A549 (cell line): ENCODE data around the gene GRID2IP. TPM values are rescaled to one million over a fixed set of nuclear protein-coding genes. Genes with fewer than 3 reads are reported as not detected.
"Not testable (repeated sequence)": the region's sequence is repeated elsewhere in the genome, so short reads cannot be mapped to it uniquely, and the experiment has no call there.

Experiments used
- ATAC-seq, 2 experiments: fragments of 200-7000 bp in 1 of 2; fragments of >200 bp in 1 of 2; cut with Nextera tagmentation in 1 of 2; cut with Tn5 transposase in 1 of 2; 3 replicates each; pipeline versions ENCODE4 v1.8.0 to v1.9.1; 2018 to 2020; ENCODE audit warnings: mild to moderate bottlenecking in 1 of 2, moderate library complexity in 1 of 2
- CTCF ChIA-PET: fragments of 300-600 bp; sonication (Branson Sonifier 250); formaldehyde crosslinking; extraction: SDS; loops from one replicate; lab custom pipeline; 2021; ENCODE audit warnings: antibody characterized with exemption, inconsistent platforms; lab: Yijun Ruan, JAX
- POLR2A ChIA-PET: fragments of 350-600 bp; formaldehyde crosslinking; extraction: SDS; loops from one replicate; lab custom pipeline; 2021; ENCODE audit warnings: antibody characterized with exemption, inconsistent platforms; lab: Yijun Ruan, JAX
- DNase-seq, 2 experiments: peaks; one replicate each; pipeline versions ENCODE4 v3.0.0 to v3.0.0-alpha.2; 2011 to 2016; ENCODE audit warnings: low read depth in 1 of 2, low spot score in 1 of 2
- FAIRE-seq: peaks from 2 replicates; lab custom pipeline; 2011; peaks lifted over from hg19 to GRCh38; lab: Jason Lieb, UNC
- H3K27ac ChIP-seq, 2 experiments: fragments of >200 bp; sonication (Bioruptor Twin); formaldehyde crosslinking; 3 replicates each; pipeline ENCODE4 v1.5.1; 2016 to 2017
- H3K4me1 ChIP-seq: fragments of >200 bp; sonication (Bioruptor Twin); formaldehyde crosslinking; 3 replicates; pipeline ENCODE4 v1.6.1; 2016
- H3K4me2 ChIP-seq: fragments of >200 bp; sonication (Bioruptor Twin); formaldehyde crosslinking; 3 replicates; pipeline ENCODE4 v1.6.1; 2016
- H3K4me3 ChIP-seq: fragments of >200 bp; sonication (Bioruptor Twin); formaldehyde crosslinking; 3 replicates; pipeline ENCODE4 v1.5.1; 2016
- H3K9me3 ChIP-seq: fragments of >200 bp; sonication (Bioruptor Twin); formaldehyde crosslinking; 3 replicates; pipeline ENCODE4 v1.6.1; 2016
- CEBPB ChIP-seq, 2 experiments: fragments of >200 bp in 1 of 2; sonication (Bioruptor Twin) in 1 of 2; formaldehyde crosslinking in 1 of 2; IDR thresholded peaks; 2 replicates each; pipeline ENCODE4 v1.6.1; 2012 to 2016
- GATA3 ChIP-seq: IDR thresholded peaks from 2 replicates; pipeline ENCODE4 v1.6.1; 2012; ENCODE audit warnings: borderline replicate concordance
- HOXB13 ChIP-seq: fragments of 250-450 bp; sonication (Bioruptor Pico); IDR thresholded peaks from 2 replicates; pipeline ENCODE4 v1.5.0; 2020; ENCODE audit warnings: low read depth, mild to moderate bottlenecking, moderate library complexity
- KDM1A ChIP-seq: fragments of 200-600 bp; sonication (generic); IDR thresholded peaks from 2 replicates; pipeline ENCODE4 v1.6.1; 2016; ENCODE audit warnings: low read depth, mild to moderate bottlenecking
- NFE2L2 ChIP-seq: fragments of 150-350 bp; conservative IDR thresholded peaks from 2 replicates; pipeline ENCODE4 v1.6.1; 2014; ENCODE audit warnings: low read length
- POLR2A ChIP-seq: IDR thresholded peaks from 2 replicates; pipeline ENCODE4 v1.6.1; 2012; ENCODE audit warnings: mild to moderate bottlenecking, low read length
- WGBS: methylation state at CpG from one replicate; pipeline ENCODE4 v1.1.6; 2017; ENCODE audit errors: missing lambda C conversion rate; 5-methylcytosine and 5-hydroxymethylcytosine counted together
- polyA plus RNA-seq, 4 experiments: library from polyadenylated mRNA; depleted of rRNA in 3 of 4; stranded (reverse); fragments of >200 nt; fragmentation: RNase III in 1 of 4; extraction: RNeasy Plus Mini Kit Qiagen cat#74134 plus additional on column Dnase treatment in 1 of 4; gene quantifications; 2 replicates in 3 of 4; 3 replicates in 1 of 4; pipeline ENCODE4 v1.2.3, GENCODE V29; 2011 to 2017
- TF ChIP-seq, protein P1 (sequence below): IDR thresholded peaks from 2 replicates; pipeline ENCODE4 v1.6.1; 2012; ENCODE audit warnings: low read depth, borderline replicate concordance
- TF ChIP-seq, protein P2 (sequence below): fragments of >200 bp; sonication (Bioruptor Twin); formaldehyde crosslinking; IDR thresholded peaks from 3 replicates; pipeline ENCODE4 v1.6.1; 2016

GRID2IP gene
- polyA plus RNA-seq, 2 of the 4 experiments (the other 2 are of a cell fraction), result not detected

DNA sequence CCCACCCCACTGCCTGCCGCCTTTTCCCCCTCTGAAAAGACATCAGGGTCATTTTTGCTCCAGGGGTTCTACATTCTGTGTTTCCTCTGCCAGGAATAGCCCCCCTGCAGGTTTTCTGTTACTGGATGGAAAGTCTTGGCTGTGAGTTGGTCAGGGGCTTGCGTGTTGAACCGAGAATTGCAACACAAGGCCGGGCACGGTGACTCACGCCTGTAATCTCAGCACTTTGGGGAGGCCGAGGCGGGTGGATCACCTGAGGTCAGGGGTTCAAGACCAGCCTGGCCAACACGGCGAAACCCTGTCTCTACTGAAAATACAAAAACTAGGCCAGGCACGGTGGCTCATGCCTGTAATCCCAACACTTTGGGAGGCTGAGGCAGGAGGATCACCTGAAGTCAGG, 101.4 kb downstream of the GRID2IP start:
- H3K4me2 ChIP-seq, H3K9me3 ChIP-seq, CTCF ChIA-PET, FAIRE-seq, H3K4me3 ChIP-seq: not testable (repeated sequence)
- peak overlapping the region in 1 of 2 experiments; percentile 49; a peak in 1 of 6 replicates for H3K27ac ChIP-seq
- peak in 1 of 2 experiments; percentile 67; a peak in 2 of 4 replicates for TF ChIP-seq CEBPB (IDR thresholded peaks at IDR 0.05)
- TF ChIP-seq, all 56 proteins: peak for 1; not testable (repeated sequence) for 55
- 17% methylated on average over 2 of the region's 11 CpGs for WGBS
- DNase-seq (peak in 1 of 2 experiments; percentile 68), ATAC-seq (peak in 1 of 2 experiments; percentile 2; a peak in 1 of 6 replicates)
- peaks cover 45% of the 10 kb centered on the region for H3K4me1 ChIP-seq
- POLR2A ChIA-PET, result not testable (repeated sequence)

DNA sequence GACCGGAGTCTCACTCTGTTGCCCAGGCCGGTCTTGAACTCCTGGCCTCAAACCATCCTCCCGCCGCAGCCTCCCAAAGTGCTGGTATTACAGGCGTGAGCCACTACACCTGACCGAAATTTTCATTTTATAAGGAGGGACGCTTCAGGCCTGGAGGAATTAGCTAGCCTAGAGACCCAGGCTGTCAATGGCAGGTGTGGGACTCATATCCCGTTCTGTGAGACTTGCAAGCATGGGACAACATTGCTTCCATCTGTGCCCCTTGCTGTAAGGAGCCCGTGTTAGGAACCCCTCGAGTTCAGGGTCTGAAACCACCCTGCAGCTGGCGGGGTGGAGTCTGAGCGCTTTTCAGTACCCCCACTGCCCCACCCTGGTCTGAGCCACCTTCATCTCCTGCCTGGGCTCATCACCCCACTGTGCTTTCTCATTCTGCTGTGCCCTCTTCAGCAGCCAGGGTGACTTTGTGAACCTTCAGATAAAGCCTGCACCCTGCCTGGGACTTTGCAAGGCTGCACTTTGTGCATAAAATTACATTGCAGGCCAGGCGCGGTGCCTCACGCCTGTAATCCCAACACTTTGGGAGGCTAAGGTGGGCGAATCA, 102.2 kb downstream of the GRID2IP start:
- peak overlapping the region; percentile 92 to 97 for H3K27ac ChIP-seq
- ChIA-PET POLR2A (interaction anchor here (0.9 to 1.3 kb wide), 2 partner anchors 25 to 440 kb away, joined by 3 read pairs; partner anchors contain the start of genes AIMP2 and PMS2), CTCF (interaction anchor here (1.2 kb wide), 1 partner anchor 63 kb away, joined by 3 read pairs; no protein-coding TSS in a partner anchor)
- FAIRE-seq (no peak), DNase-seq (no peak), ATAC-seq (no peak)
- TF ChIP-seq KDM1A, result no peak
- 0 out of 2 replicates have a peak, but pooled peaks have one; percentile 18 for TF ChIP-seq HOXB13 (CRISPR knock-in tag)
- 83% methylated on average over 16 of the region's 16 CpGs for WGBS
- H3K4me2 ChIP-seq, result peak overlapping the region; percentile 92
- H3K4me3 ChIP-seq, result 0 out of 3 replicates have a peak overlapping the region, but pooled peaks have one; percentile 99
- H3K4me1 ChIP-seq, result peaks cover 50% of the 10 kb centered on the region
- no peaks in the 10 kb centered on the region for H3K9me3 ChIP-seq

DNA sequence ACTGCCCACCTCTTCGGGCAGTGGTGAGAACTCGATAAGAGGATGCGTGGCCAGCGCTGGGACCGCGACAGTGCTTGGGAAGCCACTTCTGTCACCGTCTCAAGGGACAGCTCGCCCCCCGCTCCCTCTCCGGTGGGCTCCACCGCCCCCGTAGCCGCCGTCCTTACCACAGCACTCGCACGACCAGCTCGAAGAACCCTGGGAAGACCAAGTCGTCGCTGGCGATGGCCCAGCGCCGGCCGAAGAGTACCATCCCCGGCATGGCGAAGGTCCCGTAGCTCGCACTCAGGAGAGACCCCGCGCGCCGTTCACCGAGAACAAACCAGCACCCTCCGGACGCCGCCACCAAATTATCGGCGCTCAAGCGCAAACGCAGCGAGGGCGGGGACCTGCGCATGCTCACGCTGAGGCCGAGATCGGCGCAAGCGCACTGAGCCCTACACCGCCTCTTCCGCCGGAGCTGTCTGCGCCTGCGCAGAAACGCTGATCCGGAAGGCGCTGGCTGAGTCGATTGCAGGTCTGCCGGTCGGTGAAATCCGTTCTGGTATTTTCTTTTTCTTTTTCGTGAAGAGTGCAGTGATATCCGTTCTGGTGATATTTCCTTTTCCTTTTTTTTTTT, 103.6 kb downstream of the GRID2IP start, which contains the start of gene DAGLB:
DAGLB (minus strand) TSS at position 374 of the 619 bp plus-strand sequence; CDS start at position 262, 112 bp downstream.
- no peak for FAIRE-seq
- ChIA-PET POLR2A (interaction anchor here (0.6 to 1.3 kb wide), 13 partner anchors 10 to 451 kb away, joined by 3 to 11 read pairs (median 7); partner anchors contain the start of genes AIMP2 and PMS2), CTCF (interaction anchor here (0.7 to 1.4 kb wide), 6 partner anchors 8 to 124 kb away, joined by 3 to 5 read pairs (median 4); no protein-coding TSS in a partner anchor)
- Histone ChIP-seq H3K9me3 (no peaks in the 10 kb centered on the region), H3K4me1 (peaks cover 48% of the 10 kb centered on the region), H3K4me3 (peak within 1 kb of the TSS; percentile 99), H3K27ac (peak within 1 kb of the TSS; percentile 92 to 97), H3K4me2 (peak within 1 kb of the TSS; percentile 92)
- ATAC-seq, result peak; percentile 63 to 76
- TF ChIP-seq GATA3 (0 out of 2 replicates have a peak, but pooled peaks have one; percentile 6), POLR2A (peak; percentile 84), NFE2L2 (no peak)
- TF ChIP-seq, protein P1, sequence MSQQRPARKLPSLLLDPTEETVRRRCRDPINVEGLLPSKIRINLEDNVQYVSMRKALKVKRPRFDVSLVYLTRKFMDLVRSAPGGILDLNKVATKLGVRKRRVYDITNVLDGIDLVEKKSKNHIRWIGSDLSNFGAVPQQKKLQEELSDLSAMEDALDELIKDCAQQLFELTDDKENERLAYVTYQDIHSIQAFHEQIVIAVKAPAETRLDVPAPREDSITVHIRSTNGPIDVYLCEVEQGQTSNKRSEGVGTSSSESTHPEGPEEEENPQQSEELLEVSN, result 0 out of 2 replicates have a peak, but pooled peaks have one; percentile 11
- TF ChIP-seq, protein P2, sequence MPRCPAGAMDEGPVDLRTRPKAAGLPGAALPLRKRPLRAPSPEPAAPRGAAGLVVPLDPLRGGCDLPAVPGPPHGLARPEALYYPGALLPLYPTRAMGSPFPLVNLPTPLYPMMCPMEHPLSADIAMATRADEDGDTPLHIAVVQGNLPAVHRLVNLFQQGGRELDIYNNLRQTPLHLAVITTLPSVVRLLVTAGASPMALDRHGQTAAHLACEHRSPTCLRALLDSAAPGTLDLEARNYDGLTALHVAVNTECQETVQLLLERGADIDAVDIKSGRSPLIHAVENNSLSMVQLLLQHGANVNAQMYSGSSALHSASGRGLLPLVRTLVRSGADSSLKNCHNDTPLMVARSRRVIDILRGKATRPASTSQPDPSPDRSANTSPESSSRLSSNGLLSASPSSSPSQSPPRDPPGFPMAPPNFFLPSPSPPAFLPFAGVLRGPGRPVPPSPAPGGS, result 0 out of 3 replicates have a peak, but pooled peaks have one; percentile 47
- DNase-seq, result peak; percentile 93 to 94
- WGBS, result under 1% methylated on average over 41 of the region's 61 CpGs

Other genes with a start within 250 kb of the GRID2IP start
- gene FAM220A, start 202.5 kb downstream of the GRID2IP start, polyA plus RNA-seq (2011; rRNA removed), result 33.0 and 34.3 TPM in 2 replicates
- 12.9 to 14.0 TPM (median 13.2 TPM) in 3 replicates for gene FAM220A, start 202.5 kb downstream of the GRID2IP start, polyA plus RNA-seq (2017; fragmentation: RNase III; extraction: RNeasy Plus Mini Kit Qiagen cat#74134 plus additional on column Dnase treatment)
- gene RAC1, start 176.9 kb downstream of the GRID2IP start, polyA plus RNA-seq (2011; rRNA removed), result 446 and 516 TPM in 2 replicates
- 220 to 239 TPM (median 228 TPM) in 3 replicates for gene RAC1, start 176.9 kb downstream of the GRID2IP start, polyA plus RNA-seq (2017; fragmentation: RNase III; extraction: RNeasy Plus Mini Kit Qiagen cat#74134 plus additional on column Dnase treatment)
- gene DAGLB, start 103.5 kb downstream of the GRID2IP start, polyA plus RNA-seq (2011; rRNA removed), result 19.3 and 19.7 TPM in 2 replicates
- gene DAGLB, start 103.5 kb downstream of the GRID2IP start, polyA plus RNA-seq (2017; fragmentation: RNase III; extraction: RNeasy Plus Mini Kit Qiagen cat#74134 plus additional on column Dnase treatment), result 14.5 to 19.1 TPM (median 15.7 TPM) in 3 replicates
- 172 and 192 TPM in 2 replicates for gene KDELR2, start 67.3 kb downstream of the GRID2IP start, polyA plus RNA-seq (2011; rRNA removed)
- 135 to 142 TPM (median 136 TPM) in 3 replicates for gene KDELR2, start 67.3 kb downstream of the GRID2IP start, polyA plus RNA-seq (2017; fragmentation: RNase III; extraction: RNeasy Plus Mini Kit Qiagen cat#74134 plus additional on column Dnase treatment)
- gene ZDHHC4, start 26.0 kb upstream of the GRID2IP start, polyA plus RNA-seq (2011; rRNA removed), result 118 and 149 TPM in 2 replicates
- gene ZDHHC4, start 26.0 kb upstream of the GRID2IP start, polyA plus RNA-seq (2017; fragmentation: RNase III; extraction: RNeasy Plus Mini Kit Qiagen cat#74134 plus additional on column Dnase treatment), result 37.0 to 43.3 TPM (median 42.8 TPM) in 3 replicates
- gene INTS15, start 38.6 kb upstream of the GRID2IP start, polyA plus RNA-seq (2011; rRNA removed), result 23.4 and 26.1 TPM in 2 replicates
- gene INTS15, start 38.6 kb upstream of the GRID2IP start, polyA plus RNA-seq (2017; fragmentation: RNase III; extraction: RNeasy Plus Mini Kit Qiagen cat#74134 plus additional on column Dnase treatment), result 13.6 to 14.7 TPM (median 14.5 TPM) in 3 replicates
- 2.2 and 2.7 TPM in 2 replicates for gene ZNF853, start 64.1 kb upstream of the GRID2IP start, polyA plus RNA-seq (2011; rRNA removed)
- gene ZNF853, start 64.1 kb upstream of the GRID2IP start, polyA plus RNA-seq (2017; fragmentation: RNase III; extraction: RNeasy Plus Mini Kit Qiagen cat#74134 plus additional on column Dnase treatment), result 1.6 to 2.1 TPM (median 1.8 TPM) in 3 replicates
- gene ZNF316, start 85.9 kb upstream of the GRID2IP start, polyA plus RNA-seq (2011; rRNA removed), result 6.3 and 7.5 TPM in 2 replicates
- gene ZNF316, start 85.9 kb upstream of the GRID2IP start, polyA plus RNA-seq (2017; fragmentation: RNase III; extraction: RNeasy Plus Mini Kit Qiagen cat#74134 plus additional on column Dnase treatment), result 16.5 to 21.2 TPM (median 18.9 TPM) in 3 replicates
- gene ZNF12, start 155.5 kb upstream of the GRID2IP start, polyA plus RNA-seq (2011; rRNA removed), result 22.7 and 23.9 TPM in 2 replicates
- gene ZNF12, start 155.5 kb upstream of the GRID2IP start, polyA plus RNA-seq (2017; fragmentation: RNase III; extraction: RNeasy Plus Mini Kit Qiagen cat#74134 plus additional on column Dnase treatment), result 8.8 TPM in 3 replicates
- gene RSPH10B2, start 202.6 kb upstream of the GRID2IP start, polyA plus RNA-seq (2011; rRNA removed), result 0.11 TPM in 1 of 2 replicates, not detected in the other
- gene RSPH10B2, start 202.6 kb upstream of the GRID2IP start, polyA plus RNA-seq (2017; fragmentation: RNase III; extraction: RNeasy Plus Mini Kit Qiagen cat#74134 plus additional on column Dnase treatment), result 0.08 to 0.16 TPM (median 0.12 TPM) in 3 replicates